ENCODE results near the gene SF1. TPM values are rescaled to one million over a fixed set of nuclear protein-coding genes. Genes with fewer than 3 reads are reported as not detected.

Gene SF1
- total and polyA plus RNA-seq, 2 experiments from 2014 or later, result 138 to 163 TPM

GRCh38 chr11:64754919-64755662, 23.3 kb downstream of the SF1 start:
- no peak overlapping the region for H3K4me3 ChIP-seq
- H3K27ac ChIP-seq, result no peak overlapping the region
- no peak overlapping the region for H3K4me2 ChIP-seq
- H3K27me3 ChIP-seq, result no peaks in the 10 kb centered on the region
- H3K9me2 ChIP-seq (replicated peaks; ENCODE audit: insufficient read depth), result no peaks in the 10 kb centered on the region
- peaks cover 8% of the 10 kb centered on the region for H3K4me1 ChIP-seq (ENCODE audit: insufficient read depth)
- H3K9me3 ChIP-seq (ENCODE audit: low read depth), result no peaks in the 10 kb centered on the region
- no peaks in the 10 kb centered on the region for H3K79me2 ChIP-seq
- TF ChIP-seq EZH2phosphoT487 (IDR thresholded peaks at IDR 0.05; ENCODE audit: low read depth, severe bottlenecking, unreplicated experiment), result no peak
- no peak for TF ChIP-seq EZH2 (IDR thresholded peaks at IDR 0.05; ENCODE audit: borderline replicate concordance)
- TF ChIP-seq, protein P1, sequence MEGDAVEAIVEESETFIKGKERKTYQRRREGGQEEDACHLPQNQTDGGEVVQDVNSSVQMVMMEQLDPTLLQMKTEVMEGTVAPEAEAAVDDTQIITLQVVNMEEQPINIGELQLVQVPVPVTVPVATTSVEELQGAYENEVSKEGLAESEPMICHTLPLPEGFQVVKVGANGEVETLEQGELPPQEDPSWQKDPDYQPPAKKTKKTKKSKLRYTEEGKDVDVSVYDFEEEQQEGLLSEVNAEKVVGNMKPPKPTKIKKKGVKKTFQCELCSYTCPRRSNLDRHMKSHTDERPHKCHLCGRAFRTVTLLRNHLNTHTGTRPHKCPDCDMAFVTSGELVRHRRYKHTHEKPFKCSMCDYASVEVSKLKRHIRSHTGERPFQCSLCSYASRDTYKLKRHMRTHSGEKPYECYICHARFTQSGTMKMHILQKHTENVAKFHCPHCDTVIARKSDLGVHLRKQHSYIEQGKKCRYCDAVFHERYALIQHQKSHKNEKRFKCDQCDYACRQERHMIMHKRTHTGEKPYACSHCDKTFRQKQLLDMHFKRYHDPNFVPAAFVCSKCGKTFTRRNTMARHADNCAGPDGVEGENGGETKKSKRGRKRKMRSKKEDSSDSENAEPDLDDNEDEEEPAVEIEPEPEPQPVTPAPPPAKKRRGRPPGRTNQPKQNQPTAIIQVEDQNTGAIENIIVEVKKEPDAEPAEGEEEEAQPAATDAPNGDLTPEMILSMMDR (IDR thresholded peaks at IDR 0.05; ENCODE audit: poor library complexity), result no peak
- DNase-seq (ENCODE audit: low spot score), result no peak
- WGBS (ENCODE audit: low lambda C conversion rate, missing lambda C conversion rate), result 94% methylated on average over 21 of the region's 21 CpGs
- H2AFZ ChIP-seq, result no peak overlapping the region
- H4K20me1 ChIP-seq (ENCODE audit: insufficient read depth, poor library complexity, severe bottlenecking), result no peaks in the 10 kb centered on the region
- no peaks in the 10 kb centered on the region for H3K36me3 ChIP-seq (replicated peaks; ENCODE audit: insufficient read depth, low read depth)

GRCh38 chr11:64754124-64754918, 24.0 kb downstream of the SF1 start:
- no peak overlapping the region for H3K27ac ChIP-seq
- H3K79me2 ChIP-seq, result no peaks in the 10 kb centered on the region
- H3K4me2 ChIP-seq, result no peak overlapping the region
- H3K9me2 ChIP-seq (replicated peaks; ENCODE audit: insufficient read depth), result no peaks in the 10 kb centered on the region
- H3K27me3 ChIP-seq, result no peaks in the 10 kb centered on the region
- no peaks in the 10 kb centered on the region for H3K9me3 ChIP-seq (ENCODE audit: low read depth)
- no peaks in the 10 kb centered on the region for H4K20me1 ChIP-seq (ENCODE audit: insufficient read depth, poor library complexity, severe bottlenecking)
- WGBS (ENCODE audit: low lambda C conversion rate, missing lambda C conversion rate), result 91% methylated on average over 23 of the region's 26 CpGs
- no peaks in the 10 kb centered on the region for H3K4me1 ChIP-seq (ENCODE audit: insufficient read depth)
- H3K4me3 ChIP-seq, result no peak overlapping the region
- H2AFZ ChIP-seq, result no peak overlapping the region
- H3K36me3 ChIP-seq (replicated peaks; ENCODE audit: insufficient read depth, low read depth), result no peaks in the 10 kb centered on the region
- TF ChIP-seq EZH2 (IDR thresholded peaks at IDR 0.05; ENCODE audit: borderline replicate concordance) (no peak), EZH2phosphoT487 (IDR thresholded peaks at IDR 0.05; ENCODE audit: low read depth, severe bottlenecking, unreplicated experiment) (no peak)
- TF ChIP-seq, protein P1 (IDR thresholded peaks at IDR 0.05; ENCODE audit: poor library complexity), result no peak
- DNase-seq (ENCODE audit: low spot score), result no peak

DNA sequence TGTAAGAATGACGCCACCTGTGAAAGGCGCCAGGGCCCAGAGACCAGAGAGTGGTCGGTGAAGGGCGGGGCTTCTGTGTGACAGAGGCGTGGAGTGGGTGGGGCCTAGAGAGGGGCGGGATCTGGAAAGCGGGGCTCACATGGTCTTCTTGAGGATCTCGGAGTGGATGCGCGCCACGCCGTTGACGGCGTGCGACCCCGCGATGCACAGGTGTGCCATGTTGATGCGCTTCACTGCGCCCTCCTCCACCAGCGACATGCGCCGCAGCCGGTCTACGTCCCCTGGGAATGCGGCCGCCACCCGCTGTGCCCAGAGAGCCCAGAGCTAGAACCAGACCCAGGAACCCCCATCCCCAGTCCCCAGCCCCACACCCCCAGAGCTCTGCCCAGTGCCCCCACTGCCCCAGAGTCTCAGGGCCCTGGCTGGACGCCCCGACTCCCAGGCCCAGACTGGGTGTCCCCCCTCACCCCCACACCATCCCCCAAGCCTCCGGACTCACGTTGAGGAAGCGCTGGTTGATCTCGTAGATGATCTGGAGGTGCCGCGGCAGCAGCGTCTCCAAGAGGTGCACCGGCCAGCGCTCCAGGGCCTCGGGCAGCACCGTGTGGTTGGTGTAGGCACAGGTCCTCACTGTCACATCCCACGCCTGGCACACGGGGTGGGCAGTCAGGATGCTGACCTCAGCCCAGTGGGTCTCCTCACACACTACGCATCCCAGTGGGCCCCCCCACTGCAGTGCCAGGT, 24.8 kb downstream of the SF1 start:
- 95% methylated on average over 20 of the region's 43 CpGs for WGBS (ENCODE audit: low lambda C conversion rate, missing lambda C conversion rate)
- Histone ChIP-seq H3K4me2 (no peak overlapping the region), H3K9me2 (replicated peaks; ENCODE audit: insufficient read depth) (no peaks in the 10 kb centered on the region), H3K27ac (no peak overlapping the region), H3K9me3 (ENCODE audit: low read depth) (no peaks in the 10 kb centered on the region), H3K4me1 (ENCODE audit: insufficient read depth) (no peaks in the 10 kb centered on the region), H3K79me2 (no peaks in the 10 kb centered on the region), H3K4me3 (no peak overlapping the region), H3K27me3 (no peaks in the 10 kb centered on the region), H4K20me1 (ENCODE audit: insufficient read depth, poor library complexity, severe bottlenecking) (no peaks in the 10 kb centered on the region), H2AFZ (no peak overlapping the region), H3K36me3 (replicated peaks; ENCODE audit: insufficient read depth, low read depth) (no peaks in the 10 kb centered on the region)
- TF ChIP-seq EZH2phosphoT487 (IDR thresholded peaks at IDR 0.05; ENCODE audit: low read depth, severe bottlenecking, unreplicated experiment) (no peak), EZH2 (IDR thresholded peaks at IDR 0.05; ENCODE audit: borderline replicate concordance) (no peak)
- TF ChIP-seq, protein P1 (IDR thresholded peaks at IDR 0.05; ENCODE audit: poor library complexity), result no peak
- no peak for DNase-seq (ENCODE audit: low spot score)
